NCI-H2107 treated with DMSO at 0.1 percent for 48 hours (cell line): ENCODE data around the gene PLAU.
A peak's percentile ranks its signal among the peaks of the same experiment; 100 is the strongest.
"Not testable (repeated sequence)": the region's sequence is repeated elsewhere in the genome, so short reads cannot be mapped to it uniquely, and the experiment has no call there.

Experiments used
- DNase-seq: peaks from one replicate; lab custom pipeline; 2025; ENCODE audit not compliant: unreplicated experiment; lab: John Stamatoyannopoulos, UW

Gene PLAU

GRCh38 chr10:73950155-73950948 is 39.4 kb downstream of the PLAU start:
- DNase-seq = no peak

GRCh38 chr10:73953665-73954064 is 42.7 kb downstream of the PLAU start:
- no peak for DNase-seq

- DNase-seq = no peak
Observed at GRCh38 chr10:73954737-73955136, 43.8 kb downstream of the PLAU start.

- no peak for DNase-seq
Observed at GRCh38 chr10:73955719-73956118, 44.8 kb downstream of the PLAU start.

- no peak for DNase-seq
Observed at GRCh38 chr10:73956476-73957359, 45.8 kb downstream of the PLAU start.

- DNase-seq = no peak
Observed at GRCh38 chr10:73959484-73960243, 48.7 kb downstream of the PLAU start.

- DNase-seq = no peak
Observed at GRCh38 chr10:73962386-73962785, 51.5 kb downstream of the PLAU start.

GRCh38 chr10:73963533-73963932 is 52.6 kb downstream of the PLAU start:
- not testable (repeated sequence) for DNase-seq

- no peak for DNase-seq
Observed at GRCh38 chr10:73964743-73965142, 53.8 kb downstream of the PLAU start.

GRCh38 chr10:73965267-73965889 is 54.4 kb downstream of the PLAU start:
- DNase-seq = not testable (repeated sequence)

GRCh38 chr10:73965890-73966768 is 55.2 kb downstream of the PLAU start:
- DNase-seq = peak; percentile 63

GRCh38 chr10:73967022-73967429 is 56.1 kb downstream of the PLAU start:
- no peak for DNase-seq
